ENCODE results near the gene MRPL49. TPM values are rescaled to one million over a fixed set of nuclear protein-coding genes. Genes with fewer than 3 reads are reported as not detected.
A peak's percentile ranks its signal among the peaks of the same experiment; 100 is the strongest.

MRPL49 gene
- total and polyA plus RNA-seq, 2 experiments from 2014 or later: 46.8 to 57.6 TPM

- no peaks in the 10 kb centered on the region for H3K9me3 ChIP-seq (ENCODE audit: low read depth)
- H3K4me1 ChIP-seq (ENCODE audit: insufficient read depth): no peaks in the 10 kb centered on the region
- DNase-seq (ENCODE audit: low spot score): peak; percentile 76
- H3K9me2 ChIP-seq (replicated peaks; ENCODE audit: insufficient read depth): no peaks in the 10 kb centered on the region
- H3K4me2 ChIP-seq: no peak overlapping the region
- WGBS (ENCODE audit: low lambda C conversion rate, missing lambda C conversion rate): 70% methylated on average over 3 of the region's 3 CpGs
- H2AFZ ChIP-seq: no peak overlapping the region
- no peak overlapping the region for H3K4me3 ChIP-seq
- H3K27me3 ChIP-seq: no peaks in the 10 kb centered on the region
- H3K79me2 ChIP-seq: peaks cover 12% of the 10 kb centered on the region
- H3K27ac ChIP-seq: no peak overlapping the region
- no peaks in the 10 kb centered on the region for H3K36me3 ChIP-seq (replicated peaks; ENCODE audit: insufficient read depth, low read depth)
- no peaks in the 10 kb centered on the region for H4K20me1 ChIP-seq (ENCODE audit: insufficient read depth, poor library complexity, severe bottlenecking)
- TF ChIP-seq EZH2 (IDR thresholded peaks at IDR 0.05; ENCODE audit: borderline replicate concordance) (no peak), CTCF (IDR thresholded peaks at IDR 0.05; ENCODE audit: poor library complexity) (peak; percentile 31)
These were observed 44.0 kb upstream of the MRPL49 start for GRCh38 chr11:65078151-65078550.

GRCh38 chr11:65078786-65079342, 43.3 kb upstream of the MRPL49 start:
- Histone ChIP-seq H4K20me1 (ENCODE audit: insufficient read depth, poor library complexity, severe bottlenecking) (no peaks in the 10 kb centered on the region), H3K4me1 (ENCODE audit: insufficient read depth) (no peaks in the 10 kb centered on the region), H3K4me3 (no peak overlapping the region), H3K27ac (no peak overlapping the region), H3K9me3 (ENCODE audit: low read depth) (no peaks in the 10 kb centered on the region), H3K79me2 (peaks cover 17% of the 10 kb centered on the region), H3K4me2 (no peak overlapping the region), H3K27me3 (no peaks in the 10 kb centered on the region), H3K36me3 (replicated peaks; ENCODE audit: insufficient read depth, low read depth) (no peaks in the 10 kb centered on the region), H3K9me2 (replicated peaks; ENCODE audit: insufficient read depth) (no peaks in the 10 kb centered on the region), H2AFZ (no peak overlapping the region)
- DNase-seq (ENCODE audit: low spot score): no peak
- WGBS (ENCODE audit: low lambda C conversion rate, missing lambda C conversion rate): 89% methylated on average over 9 of the region's 9 CpGs
- no peak for TF ChIP-seq EZH2phosphoT487 (IDR thresholded peaks at IDR 0.05; ENCODE audit: low read depth, severe bottlenecking, unreplicated experiment)
- TF ChIP-seq EZH2 (IDR thresholded peaks at IDR 0.05; ENCODE audit: borderline replicate concordance): no peak
- TF ChIP-seq CTCF (IDR thresholded peaks at IDR 0.05; ENCODE audit: poor library complexity): no peak

GRCh38 chr11:65083134-65083833, 38.8 kb upstream of the MRPL49 start:
- Histone ChIP-seq H3K9me2 (replicated peaks; ENCODE audit: insufficient read depth) (no peaks in the 10 kb centered on the region), H3K27me3 (no peaks in the 10 kb centered on the region), H3K27ac (peak overlapping the region; percentile 97), H3K4me1 (ENCODE audit: insufficient read depth) (peaks cover 9% of the 10 kb centered on the region), H3K4me3 (peak overlapping the region; percentile 54), H3K79me2 (peaks cover 32% of the 10 kb centered on the region), H3K4me2 (peak overlapping the region; percentile 82), H4K20me1 (ENCODE audit: insufficient read depth, poor library complexity, severe bottlenecking) (no peaks in the 10 kb centered on the region), H3K9me3 (ENCODE audit: low read depth) (no peaks in the 10 kb centered on the region), H3K36me3 (replicated peaks; ENCODE audit: insufficient read depth, low read depth) (no peaks in the 10 kb centered on the region), H2AFZ (peak overlapping the region; percentile 88)
- TF ChIP-seq EZH2 (IDR thresholded peaks at IDR 0.05; ENCODE audit: borderline replicate concordance): no peak
- TF ChIP-seq EZH2phosphoT487 (IDR thresholded peaks at IDR 0.05; ENCODE audit: low read depth, severe bottlenecking, unreplicated experiment): no peak
- no peak for TF ChIP-seq CTCF (IDR thresholded peaks at IDR 0.05; ENCODE audit: poor library complexity)
- no peak for DNase-seq (ENCODE audit: low spot score)
- 5% methylated on average over 13 of the region's 13 CpGs for WGBS (ENCODE audit: low lambda C conversion rate, missing lambda C conversion rate)
